GM18909 (cell line): ENCODE measurements around the gene PSMD6.

Experiments
- ATAC-seq: cut with Tn5 transposase; IDR thresholded peaks from one replicate; pipeline ENCODE4 v1.9.1; 2021; ENCODE audit warnings: mild to moderate bottlenecking; ENCODE audit not compliant: unreplicated experiment, poor library complexity

The PSMD6 gene

DNA sequence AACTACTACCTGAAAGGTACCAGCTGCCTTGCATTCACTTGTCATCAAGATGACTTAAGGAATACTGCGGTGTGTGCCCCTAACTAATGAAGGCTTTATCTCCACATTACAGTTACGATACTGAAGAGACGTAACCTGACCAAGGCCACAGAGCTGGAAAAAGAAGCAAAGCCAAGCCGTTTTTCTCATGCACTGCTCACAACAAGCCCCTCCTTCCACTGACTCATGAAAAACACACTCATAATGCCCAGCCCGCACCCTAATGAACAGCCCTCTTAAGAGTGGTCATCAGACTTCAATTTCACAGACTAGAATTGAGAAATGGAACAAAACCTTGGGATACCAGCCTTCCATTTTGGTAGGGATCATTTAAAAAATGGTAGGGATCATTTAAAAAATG is 11.6 kb downstream of the PSMD6 start:
- ATAC-seq, result no peak

- ATAC-seq, result no peak
Observed at GRCh38 chr3:64010199-64010598, 13.1 kb downstream of the PSMD6 start.

- no peak for ATAC-seq
Observed at GRCh38 chr3:64009528-64009927, 13.8 kb downstream of the PSMD6 start.

DNA sequence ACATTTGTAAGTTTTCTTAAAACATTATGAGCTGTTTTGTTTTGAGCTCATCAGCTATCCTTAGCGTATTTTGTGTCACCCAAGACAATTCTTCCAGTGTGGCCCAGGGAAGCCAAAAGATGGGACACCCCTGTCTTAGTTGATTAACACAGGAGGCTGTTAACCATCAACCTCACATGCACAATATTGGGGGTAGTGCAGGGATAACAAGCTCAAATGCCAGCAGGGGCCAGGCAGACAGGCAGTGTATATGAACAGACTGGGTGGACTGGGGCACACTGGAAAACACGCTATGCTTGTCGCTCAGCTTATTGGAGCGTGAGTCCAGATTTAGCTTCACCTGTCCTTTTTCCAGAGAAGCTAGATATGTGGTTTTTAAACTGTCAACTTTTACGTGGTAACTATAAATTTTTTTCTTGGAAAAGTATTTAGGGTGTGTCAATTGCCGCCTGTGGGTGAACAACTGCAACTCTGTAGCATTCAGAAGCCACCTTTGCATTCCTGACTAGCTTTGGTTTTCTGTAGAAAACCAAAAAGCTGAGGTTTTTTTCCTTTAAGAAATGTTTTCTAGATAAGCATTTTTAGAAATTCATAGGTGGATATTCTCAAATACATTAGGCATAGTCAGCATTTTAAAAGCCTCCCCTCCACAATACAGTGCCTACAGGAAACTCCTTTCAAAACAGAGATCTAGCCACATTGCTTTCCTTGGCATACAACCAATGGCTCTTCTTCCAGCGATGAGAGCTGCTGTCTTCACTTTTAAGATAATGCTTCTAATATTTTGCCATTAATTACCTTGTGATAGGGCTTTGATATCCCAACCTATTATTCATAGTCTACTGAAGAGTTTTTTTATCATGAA is 14.6 kb downstream of the PSMD6 start:
- ATAC-seq, result no peak

- ATAC-seq, result no peak
Observed at GRCh38 chr3:64008017-64008416, 15.3 kb downstream of the PSMD6 start.

- ATAC-seq, result no peak
Observed at GRCh38 chr3:64003589-64003988, 19.7 kb downstream of the PSMD6 start.

DNA sequence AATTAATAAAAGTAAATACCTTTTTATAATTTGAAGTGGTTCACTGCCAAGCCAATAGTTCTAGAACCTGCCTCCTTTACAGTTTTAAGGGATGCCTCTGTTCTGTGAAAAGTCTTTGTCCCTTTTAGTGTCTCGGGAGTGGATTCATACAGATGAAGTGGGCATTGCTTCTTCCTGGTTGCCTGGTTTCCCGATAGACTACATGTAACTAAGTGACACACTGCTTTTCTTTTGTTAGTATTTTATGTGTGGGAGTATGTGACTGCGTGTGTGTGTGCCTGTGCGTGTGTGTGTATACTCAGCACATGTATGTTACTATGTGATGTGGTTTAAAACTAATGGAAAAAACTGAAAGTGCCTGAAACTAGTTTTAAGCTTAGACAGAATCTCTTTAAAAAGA is 21.1 kb downstream of the PSMD6 start:
- no peak for ATAC-seq

GRCh38 chr3:64000453-64001055 is 22.7 kb downstream of the PSMD6 start:
- ATAC-seq, result no peak

DNA sequence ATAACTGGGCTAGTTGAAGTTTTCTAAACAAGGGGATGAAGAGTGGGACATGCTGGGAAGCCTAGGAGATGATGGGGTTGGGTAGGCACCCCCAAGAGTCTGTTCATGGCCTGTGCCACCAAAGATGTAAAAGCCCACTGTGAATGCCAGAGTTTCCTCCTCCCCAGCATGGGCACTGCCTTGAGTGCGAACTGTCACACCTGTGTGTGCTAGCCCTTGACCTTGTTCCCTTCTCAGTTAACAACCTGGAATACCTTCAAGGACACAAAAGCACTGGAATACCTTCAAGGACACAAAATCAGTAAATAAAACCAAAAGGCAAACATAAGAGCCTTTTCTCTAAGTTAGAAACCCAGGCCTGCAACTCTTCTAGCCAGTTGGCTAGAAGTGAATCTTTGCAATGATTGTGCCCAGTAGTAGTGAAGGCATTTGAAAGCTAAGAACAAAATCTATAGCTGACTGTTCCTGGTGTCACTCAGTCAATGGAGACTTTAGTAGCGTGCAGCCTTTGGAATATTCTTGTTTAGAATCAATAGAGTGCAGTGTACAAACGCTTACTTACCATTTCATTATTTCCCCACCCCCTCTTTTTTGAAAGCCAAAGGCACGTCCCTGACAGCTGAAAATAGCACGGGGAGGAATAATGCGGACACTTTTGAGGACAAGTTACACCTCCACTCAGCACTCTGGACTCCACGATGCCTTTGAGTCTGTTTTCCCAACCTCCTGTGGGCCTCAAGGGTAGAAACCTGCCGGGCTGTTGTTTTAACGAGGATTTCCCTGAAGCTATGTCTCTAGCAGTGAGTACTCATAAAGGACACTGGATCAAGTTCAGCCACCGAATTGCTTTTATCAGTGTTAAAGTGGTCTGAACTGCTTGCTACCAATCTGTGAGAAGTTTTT is 24.2 kb downstream of the PSMD6 start:
- no peak for ATAC-seq

DNA sequence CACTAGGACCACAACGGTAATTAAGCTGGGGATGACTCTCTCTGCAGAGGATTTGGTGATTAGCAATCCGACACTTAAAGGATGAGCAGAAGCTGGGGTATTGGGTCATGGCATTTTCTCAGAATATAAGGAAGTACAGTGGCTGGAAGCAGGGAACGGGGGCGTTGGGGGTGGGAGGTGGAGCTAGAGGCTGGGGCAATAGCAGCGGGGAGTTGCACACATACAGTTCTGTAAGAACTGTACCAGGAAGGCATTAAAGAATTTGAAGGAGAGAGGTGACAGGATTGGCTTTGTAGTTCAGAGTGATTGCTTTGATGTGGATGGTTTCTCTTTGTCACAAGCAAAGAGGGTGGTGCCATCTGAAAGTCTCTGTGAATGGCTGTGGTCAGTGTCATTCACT is 28.2 kb downstream of the PSMD6 start:
- ATAC-seq, result no peak

DNA sequence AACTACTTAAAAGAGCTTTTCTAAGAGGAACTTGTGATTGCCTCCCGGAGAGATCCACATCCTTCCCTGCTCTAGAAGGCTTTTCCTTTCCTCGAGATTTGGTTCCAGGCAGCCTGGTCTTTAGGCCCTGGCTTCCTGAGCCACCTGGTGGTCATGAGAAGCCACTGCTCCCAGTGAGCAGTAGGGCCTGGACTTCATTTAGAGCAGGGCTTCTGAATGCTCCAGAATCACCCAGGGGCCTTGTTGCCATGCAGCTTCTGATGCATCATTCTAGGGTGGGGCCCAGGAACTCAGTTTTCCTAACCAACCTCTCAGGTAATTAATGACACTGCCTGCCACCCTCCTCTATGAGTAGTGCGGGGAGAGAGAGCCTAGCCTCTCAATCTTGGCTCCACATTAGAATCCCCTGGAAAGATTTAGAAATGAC is 29.6 kb downstream of the PSMD6 start:
- peak; percentile 94 for ATAC-seq

GRCh38 chr3:63992516-63993209 is 30.6 kb downstream of the PSMD6 start:
- no peak for ATAC-seq

- ATAC-seq, result no peak
Observed at GRCh38 chr3:63991666-63992065, 31.6 kb downstream of the PSMD6 start.

- ATAC-seq, result no peak
Observed at GRCh38 chr3:63990733-63991132, 32.6 kb downstream of the PSMD6 start.

DNA sequence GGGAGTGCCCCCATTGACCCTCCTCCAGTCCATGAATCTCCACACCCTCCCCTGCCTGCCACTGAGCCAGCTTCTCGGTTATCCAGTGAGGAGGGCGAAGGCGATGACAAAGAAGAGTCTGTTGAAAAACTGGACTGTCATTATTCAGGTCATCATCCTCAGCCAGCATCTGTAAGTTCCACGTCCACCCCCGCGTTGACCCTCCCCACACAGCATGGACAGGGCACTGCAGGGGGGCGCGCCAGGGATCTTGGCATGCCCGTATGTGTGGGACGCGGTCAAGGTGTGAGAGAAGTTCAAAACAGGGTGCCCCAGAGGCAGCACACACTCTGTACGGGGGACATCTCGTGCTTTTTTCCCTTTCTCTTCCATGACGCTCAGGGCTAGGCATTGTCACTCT is 33.1 kb downstream of the PSMD6 start:
- no peak for ATAC-seq

DNA sequence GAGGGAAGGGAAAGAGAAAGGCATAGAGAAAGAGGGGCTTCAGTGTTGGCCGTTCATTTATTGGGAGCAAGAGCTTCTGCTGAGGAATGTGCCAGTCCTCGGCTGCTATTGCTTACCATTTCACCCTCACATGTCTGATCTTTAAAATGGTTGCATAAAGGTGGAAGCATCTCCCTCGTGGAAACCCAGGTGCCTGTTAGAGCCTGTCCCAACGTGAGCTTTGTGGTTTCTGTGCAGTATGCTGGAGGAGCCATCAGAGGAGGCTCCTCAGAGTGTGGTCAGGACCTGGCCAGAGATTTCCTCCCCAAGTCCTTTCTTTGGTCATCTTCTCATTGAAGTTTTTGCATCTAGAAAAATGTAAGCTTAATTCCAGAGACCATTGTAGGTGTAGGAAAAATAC is 34.4 kb downstream of the PSMD6 start:
- ATAC-seq, result no peak

DNA sequence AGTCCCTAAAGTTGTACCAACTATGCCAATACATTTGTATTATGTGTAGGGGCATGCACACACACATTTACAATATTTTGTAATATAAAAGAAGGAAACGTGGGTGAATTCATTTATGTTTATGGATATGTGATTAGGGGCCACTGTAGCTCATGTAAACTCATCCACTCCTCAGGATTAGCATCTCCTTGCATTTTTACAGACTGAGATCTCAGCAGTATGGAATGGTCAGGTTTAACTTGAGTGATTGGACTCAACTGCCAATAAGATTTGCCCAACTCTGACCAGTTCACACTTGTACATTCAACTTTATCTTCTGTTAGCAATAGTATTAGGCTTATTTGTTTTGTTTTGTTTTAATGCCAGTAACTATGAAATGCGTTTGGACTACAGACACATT is 36.5 kb downstream of the PSMD6 start:
- ATAC-seq, result no peak

DNA sequence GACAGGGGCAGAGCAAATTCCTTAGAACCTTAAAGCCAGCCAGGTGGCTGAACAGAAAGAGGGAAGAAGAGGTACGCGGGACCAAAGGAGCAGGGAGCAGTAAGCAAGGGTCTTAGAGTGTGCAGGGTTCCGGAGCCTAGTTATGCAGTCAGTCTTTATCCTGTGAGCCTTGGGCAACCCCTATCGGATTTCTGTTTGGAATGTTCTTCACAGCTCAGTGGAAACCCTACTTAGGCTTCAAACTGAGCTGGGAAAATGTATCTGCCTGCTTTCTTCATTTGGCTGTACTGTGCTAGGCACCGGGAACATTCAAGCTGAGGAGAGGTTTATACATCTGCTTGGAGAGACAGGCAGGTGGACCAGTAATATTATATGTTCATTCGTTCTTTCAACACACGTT is 37.1 kb downstream of the PSMD6 start:
- no peak for ATAC-seq

DNA sequence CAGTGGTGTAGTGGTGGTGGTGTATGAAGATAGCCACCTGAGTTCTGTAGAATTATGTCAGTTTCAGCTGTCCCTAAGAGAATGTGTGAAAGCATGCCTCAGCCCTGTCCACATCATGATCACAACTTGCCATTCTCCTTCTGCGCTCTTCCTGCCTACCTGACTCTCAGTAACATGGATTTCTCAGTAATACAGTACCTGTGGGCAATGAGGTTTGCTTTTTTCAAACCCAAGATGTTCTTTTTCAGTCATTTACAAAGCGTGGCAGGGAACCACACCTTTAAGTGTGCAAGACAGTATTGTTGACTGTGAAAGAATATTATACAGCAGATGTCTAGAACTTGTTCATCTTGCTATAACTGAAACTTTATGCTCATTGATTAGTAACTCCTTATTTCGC is 38.9 kb downstream of the PSMD6 start:
- no peak for ATAC-seq

- no peak for ATAC-seq
Observed at GRCh38 chr3:63981980-63982379, 41.3 kb downstream of the PSMD6 start.
